IPS-20b (cell line): Measurements from ENCODE around the gene ITPR2.

Experiments
- H3K27ac ChIP-seq: one replicate; pipeline ENCODE4 v1.5.1; 2013; ENCODE audit warnings: low read length
- H3K27me3 ChIP-seq: 2 replicates; pipeline ENCODE4 v1.6.1; 2013; ENCODE audit warnings: mild to moderate bottlenecking, low read length, inconsistent platforms; ENCODE audit not compliant: insufficient read depth
- H3K36me3 ChIP-seq: 2 replicates; pipeline ENCODE4 v1.6.1; 2013; ENCODE audit warnings: low read depth, mild to moderate bottlenecking, inconsistent platforms, low read length, moderate library complexity; ENCODE audit not compliant: insufficient read depth
- H3K4me1 ChIP-seq: 2 replicates; pipeline ENCODE4 v1.6.1; 2013; ENCODE audit warnings: mild to moderate bottlenecking, control low read depth, inconsistent platforms, low read length, moderate library complexity; ENCODE audit not compliant: insufficient read depth
- H3K4me3 ChIP-seq: 2 replicates; pipeline ENCODE4 v1.5.1; 2013; ENCODE audit warnings: mild to moderate bottlenecking, low read length, inconsistent platforms
- H3K9ac ChIP-seq: 2 replicates; pipeline ENCODE4 v1.6.1; 2013; ENCODE audit warnings: low read depth, mild to moderate bottlenecking, inconsistent platforms, low read length, moderate library complexity
- H3K9me3 ChIP-seq: 2 replicates; pipeline ENCODE4 v1.6.1; 2013; ENCODE audit warnings: mild to moderate bottlenecking, low read depth, low read length, inconsistent platforms; ENCODE audit not compliant: insufficient read depth

The ITPR2 gene

DNA sequence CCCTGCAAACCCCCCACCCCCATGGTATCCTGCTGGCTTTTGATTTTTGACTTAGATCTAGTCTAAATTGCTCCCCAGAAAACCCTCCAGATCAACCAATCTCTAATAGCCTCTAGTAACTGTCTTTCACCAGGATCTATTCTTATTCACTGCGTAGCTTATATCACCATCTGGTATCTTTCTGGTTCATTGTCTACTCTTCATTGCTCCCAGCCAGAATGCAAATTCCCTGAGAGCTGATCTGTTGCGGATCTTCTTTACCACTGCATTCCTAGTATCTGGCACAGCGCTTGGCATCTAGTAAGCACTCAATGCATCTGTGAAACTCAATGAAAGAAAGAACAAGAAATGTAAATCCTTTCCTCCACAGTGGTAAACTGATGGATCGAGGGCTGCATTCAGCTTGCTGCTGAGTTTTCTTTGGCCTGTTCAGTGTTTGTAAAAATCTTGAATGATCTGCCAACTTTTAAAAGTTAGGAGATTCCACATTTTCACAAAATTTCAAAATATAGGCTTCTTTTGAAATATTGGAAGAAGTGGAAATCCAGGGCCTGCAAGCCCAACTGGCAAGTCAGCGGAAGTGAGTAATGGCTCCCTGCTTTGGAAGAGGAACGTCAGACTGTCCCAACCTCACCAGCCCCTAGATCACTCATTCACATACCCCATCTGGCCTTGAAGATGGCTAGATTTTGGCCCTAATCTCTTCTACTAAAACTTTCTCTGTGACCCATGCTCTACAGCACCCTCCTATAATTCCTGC, 363.4 kb downstream of the ITPR2 start:
- H3K4me3 ChIP-seq: no peak overlapping the region
- no peaks in the 10 kb centered on the region for H3K27me3 ChIP-seq
- H3K27ac ChIP-seq: no peak overlapping the region
- H3K36me3 ChIP-seq: no peaks in the 10 kb centered on the region
- H3K4me1 ChIP-seq: peaks cover 13% of the 10 kb centered on the region; the same call in 1 of the 2 replicates
- H3K9ac ChIP-seq: no peak overlapping the region
- no peaks in the 10 kb centered on the region for H3K9me3 ChIP-seq

DNA sequence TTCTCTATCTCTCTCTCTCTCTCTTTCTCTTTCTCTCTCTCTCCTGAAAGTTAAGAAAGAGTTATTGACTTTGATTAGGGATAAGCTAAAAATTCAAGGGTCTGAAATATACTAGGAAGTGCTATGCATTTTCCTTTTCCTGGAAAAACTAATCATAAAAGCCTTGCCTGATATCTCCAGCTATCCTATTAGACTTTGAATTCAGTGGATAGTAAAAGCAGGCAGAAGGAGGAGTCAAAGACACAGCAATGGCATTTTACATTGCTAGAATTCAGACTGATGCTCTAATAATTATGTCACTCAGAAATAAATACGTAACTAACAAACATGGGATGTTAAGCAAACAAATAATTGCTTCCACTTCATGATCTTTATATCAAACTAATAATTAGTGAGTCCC, 365.6 kb downstream of the ITPR2 start:
- Histone ChIP-seq H3K36me3 (no peaks in the 10 kb centered on the region), H3K27ac (no peak overlapping the region), H3K27me3 (no peaks in the 10 kb centered on the region), H3K9ac (no peak overlapping the region), H3K9me3 (no peaks in the 10 kb centered on the region), H3K4me3 (no peak overlapping the region), H3K4me1 (peaks cover 13% of the 10 kb centered on the region; the same call in 1 of the 2 replicates)

DNA sequence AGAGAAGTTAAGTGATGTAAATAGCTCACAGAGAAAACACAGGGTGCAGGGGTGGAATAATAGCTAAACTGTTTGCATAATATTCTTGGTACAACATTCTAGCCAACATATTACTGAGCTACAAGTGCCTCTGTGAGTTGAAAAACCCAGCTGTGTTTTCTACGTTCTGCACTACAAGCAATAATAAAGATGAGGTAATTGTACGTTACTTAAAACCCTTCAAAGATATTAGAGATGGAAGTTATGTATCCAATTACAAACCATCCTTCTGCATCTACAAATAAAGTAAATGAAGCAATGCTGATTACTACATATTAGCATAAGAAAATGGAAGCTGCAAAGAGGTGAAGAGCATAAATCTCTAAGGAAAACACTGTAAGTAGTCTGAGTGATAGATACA, 366.3 kb downstream of the ITPR2 start:
- Histone ChIP-seq H3K4me1 (peaks cover 13% of the 10 kb centered on the region; the same call in 1 of the 2 replicates), H3K27me3 (no peaks in the 10 kb centered on the region), H3K9me3 (no peaks in the 10 kb centered on the region), H3K9ac (no peak overlapping the region), H3K27ac (no peak overlapping the region), H3K4me3 (no peak overlapping the region), H3K36me3 (no peaks in the 10 kb centered on the region)

- Histone ChIP-seq H3K36me3 (no peaks in the 10 kb centered on the region), H3K9me3 (no peaks in the 10 kb centered on the region), H3K9ac (no peak overlapping the region), H3K4me3 (no peak overlapping the region), H3K27me3 (no peaks in the 10 kb centered on the region), H3K4me1 (peaks cover 13% of the 10 kb centered on the region; the same call in 1 of the 2 replicates), H3K27ac (no peak overlapping the region)
Measured at GRCh38 chr12:26465419-26466097, 367.4 kb downstream of the ITPR2 start.

DNA sequence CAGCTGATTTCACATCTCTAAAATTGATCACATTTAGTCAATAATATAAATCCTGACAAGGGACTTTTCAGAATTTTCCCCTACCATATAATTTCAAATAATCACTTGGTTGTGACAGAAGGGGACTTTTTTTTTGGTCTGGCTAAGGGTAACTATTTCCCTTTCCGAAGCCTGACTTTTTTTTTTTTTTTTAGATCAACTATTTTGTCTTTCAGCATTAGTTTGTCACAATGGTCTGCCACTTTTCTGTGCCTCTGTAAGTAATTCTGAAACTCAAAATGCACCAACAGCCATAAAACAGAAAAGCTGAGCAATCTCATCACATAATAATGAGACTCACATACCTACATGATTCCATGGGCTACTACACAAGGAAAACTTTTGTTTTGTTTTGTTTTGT, 371.2 kb downstream of the ITPR2 start:
- no peak overlapping the region for H3K27ac ChIP-seq
- no peaks in the 10 kb centered on the region for H3K27me3 ChIP-seq
- no peaks in the 10 kb centered on the region for H3K9me3 ChIP-seq
- no peak overlapping the region for H3K4me3 ChIP-seq
- no peak overlapping the region for H3K9ac ChIP-seq
- H3K4me1 ChIP-seq: no peaks in the 10 kb centered on the region; the same call in 1 of the 2 replicates
- H3K36me3 ChIP-seq: no peaks in the 10 kb centered on the region; the same call in 1 of the 2 replicates

DNA sequence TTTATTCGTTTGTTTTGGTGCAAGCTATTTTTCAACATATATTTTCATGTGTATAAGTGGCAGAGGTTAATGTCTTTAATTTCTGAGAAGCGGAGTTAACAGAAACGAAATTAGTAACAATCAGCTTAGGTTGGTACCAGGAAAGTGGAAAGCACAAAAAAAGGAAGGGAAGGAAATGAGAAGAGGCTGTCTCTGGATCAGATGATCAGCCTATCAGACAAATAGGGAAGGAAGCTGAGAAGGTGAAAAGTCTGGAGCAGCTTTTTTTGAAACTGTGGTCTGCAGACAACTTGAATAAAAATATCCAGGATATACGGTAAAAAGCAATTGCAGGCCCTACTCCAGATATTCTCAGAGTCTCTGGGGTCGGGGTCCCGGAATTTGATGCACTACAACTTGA, 372.6 kb downstream of the ITPR2 start:
- Histone ChIP-seq H3K9ac (no peak overlapping the region), H3K36me3 (no peaks in the 10 kb centered on the region; the same call in 1 of the 2 replicates), H3K27ac (no peak overlapping the region), H3K9me3 (no peaks in the 10 kb centered on the region), H3K4me3 (no peak overlapping the region), H3K4me1 (no peaks in the 10 kb centered on the region), H3K27me3 (no peaks in the 10 kb centered on the region)

DNA sequence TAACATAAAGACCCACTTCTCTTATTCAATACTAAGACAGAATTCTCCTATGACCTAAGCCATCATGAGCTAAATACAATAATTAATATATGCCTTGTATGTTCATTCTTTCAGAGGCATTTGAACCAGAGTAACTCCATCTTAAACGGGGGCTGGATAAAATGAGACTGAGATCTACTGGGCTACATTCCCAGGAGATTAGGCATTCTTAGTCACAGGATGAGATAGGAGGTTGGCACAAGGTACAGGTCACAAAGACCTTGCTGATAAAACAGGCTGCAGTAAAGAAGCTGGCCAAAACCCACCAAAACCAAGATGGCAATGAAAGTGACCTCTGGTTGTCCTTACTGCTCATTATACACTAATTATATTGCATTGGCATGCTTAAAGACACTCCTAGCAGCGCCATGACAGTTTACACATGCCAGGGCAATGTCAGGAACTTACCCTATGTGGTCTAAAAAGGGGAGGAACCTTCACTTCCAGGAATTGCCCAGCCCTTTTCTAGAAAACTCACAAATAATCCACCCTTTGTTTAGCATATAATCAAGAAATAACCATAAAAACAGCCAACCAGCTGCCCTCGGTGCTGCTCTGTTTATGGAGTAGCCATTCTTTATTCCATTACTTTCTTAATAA, 376.9 kb downstream of the ITPR2 start:
- H3K27me3 ChIP-seq: no peaks in the 10 kb centered on the region

DNA sequence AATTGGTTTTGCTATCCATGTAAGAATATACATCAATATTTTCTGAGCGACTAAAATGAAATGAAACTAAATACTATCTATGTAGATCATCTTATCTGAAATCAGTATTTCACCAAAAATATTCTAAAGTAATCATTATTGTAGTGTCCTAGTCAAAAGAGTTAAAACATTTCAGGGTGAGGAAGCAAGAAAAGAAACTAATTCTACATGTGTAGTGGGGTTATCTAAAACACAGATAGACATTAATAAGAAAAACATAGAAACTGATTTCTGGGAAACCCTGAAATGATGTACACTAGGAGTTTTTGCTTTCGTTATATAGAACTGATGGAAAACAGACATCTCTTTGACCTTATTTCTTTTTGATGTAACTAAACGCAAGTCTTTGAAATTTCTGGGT, 379.7 kb downstream of the ITPR2 start:
- H3K4me1 ChIP-seq: no peaks in the 10 kb centered on the region
- no peak overlapping the region for H3K4me3 ChIP-seq
- no peaks in the 10 kb centered on the region; the same call in 1 of the 2 replicates for H3K36me3 ChIP-seq
- H3K27ac ChIP-seq: no peak overlapping the region
- no peak overlapping the region for H3K9ac ChIP-seq
- H3K27me3 ChIP-seq: no peaks in the 10 kb centered on the region
- no peaks in the 10 kb centered on the region for H3K9me3 ChIP-seq

More for the DNA sequence above, 376.9 kb downstream of the ITPR2 start:
- no peaks in the 10 kb centered on the region; the same call in 1 of the 2 replicates for H3K36me3 ChIP-seq
- no peak overlapping the region for H3K4me3 ChIP-seq
- no peaks in the 10 kb centered on the region for H3K9me3 ChIP-seq
- no peak overlapping the region for H3K27ac ChIP-seq
- H3K4me1 ChIP-seq: no peaks in the 10 kb centered on the region
- no peak overlapping the region for H3K9ac ChIP-seq

GRCh38 chr12:26452511-26452910, 380.5 kb downstream of the ITPR2 start:
- H3K4me1 ChIP-seq: no peaks in the 10 kb centered on the region
- no peak overlapping the region for H3K27ac ChIP-seq
- H3K9ac ChIP-seq: no peak overlapping the region
- no peaks in the 10 kb centered on the region for H3K36me3 ChIP-seq
- H3K9me3 ChIP-seq: no peaks in the 10 kb centered on the region
- no peak overlapping the region for H3K4me3 ChIP-seq
- H3K27me3 ChIP-seq: no peaks in the 10 kb centered on the region

GRCh38 chr12:26451763-26452162, 381.2 kb downstream of the ITPR2 start:
- Histone ChIP-seq H3K4me3 (no peak overlapping the region), H3K27me3 (no peaks in the 10 kb centered on the region), H3K9me3 (no peaks in the 10 kb centered on the region), H3K9ac (no peak overlapping the region), H3K36me3 (no peaks in the 10 kb centered on the region), H3K4me1 (no peaks in the 10 kb centered on the region), H3K27ac (no peak overlapping the region)

DNA sequence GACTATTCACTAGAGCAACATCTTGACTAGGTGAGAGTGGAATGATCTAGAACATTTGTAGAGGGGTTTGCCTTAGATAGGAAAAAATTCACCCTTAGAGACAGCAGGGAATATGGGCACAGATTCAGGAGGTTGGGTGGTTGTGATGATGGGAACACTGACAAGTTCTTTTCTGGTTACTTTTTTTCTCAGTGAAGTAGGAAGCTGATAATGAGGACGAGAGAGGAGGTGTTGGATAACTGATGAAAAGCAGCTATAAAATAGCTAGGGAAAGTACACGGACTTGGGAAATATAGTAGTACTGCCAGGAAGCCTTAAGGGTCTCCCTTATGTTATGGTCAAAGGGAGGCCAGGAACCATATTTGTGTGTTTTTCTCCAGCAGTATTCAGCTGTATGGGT, 387.1 kb downstream of the ITPR2 start:
- Histone ChIP-seq H3K4me3 (no peak overlapping the region), H3K9me3 (no peaks in the 10 kb centered on the region), H3K36me3 (0 out of 2 replicates have a peak, but pooled peaks cover 4% of the 10 kb centered on the region)

More for the DNA sequence above, 387.1 kb downstream of the ITPR2 start:
- Histone ChIP-seq H3K27ac (no peak overlapping the region), H3K27me3 (no peaks in the 10 kb centered on the region), H3K4me1 (no peaks in the 10 kb centered on the region), H3K9ac (no peak overlapping the region)
